ENCODE results near the gene MACROD2. TPM values are rescaled to one million over a fixed set of nuclear protein-coding genes. Genes with fewer than 3 reads are reported as not detected.

Gene MACROD2
- total and polyA plus RNA-seq, 2 experiments from 2014 or later = 2.8 to 4.3 TPM

DNA sequence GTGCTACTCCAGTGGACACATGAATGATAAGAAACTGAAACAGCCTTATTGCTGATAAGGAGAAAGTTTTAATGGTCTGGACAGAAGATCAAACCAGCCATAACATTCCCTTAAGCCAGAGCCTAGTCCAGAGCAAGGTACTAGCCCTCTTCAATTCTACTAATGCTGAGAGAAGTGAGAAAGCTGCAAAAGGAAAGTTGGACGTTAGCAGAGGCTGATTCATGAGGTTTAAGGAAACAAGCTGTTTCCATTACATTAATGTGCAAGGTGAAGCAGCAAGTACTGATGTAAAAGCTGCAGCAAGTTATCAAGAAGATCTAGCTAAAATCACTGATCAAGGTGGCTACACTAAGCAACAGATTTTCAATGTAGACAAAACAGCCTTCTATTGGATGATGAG lies 1943.5 kb downstream of the MACROD2 start:
- no peak for ATAC-seq

More for the DNA sequence above, 1943.5 kb downstream of the MACROD2 start:
- no peaks in the 10 kb centered on the region for H3K4me1 ChIP-seq (ENCODE audit: insufficient read depth)
- H3K4me3 Mint-ChIP-seq = no peak overlapping the region
- H3K27ac Mint-ChIP-seq = no peak overlapping the region
- H3K79me2 ChIP-seq (replicated peaks; ENCODE audit: insufficient read depth) = no peaks in the 10 kb centered on the region
- H3K27ac ChIP-seq (ENCODE audit: low read depth) = no peak overlapping the region
- no peak overlapping the region for H2AFZ ChIP-seq
- no peaks in the 10 kb centered on the region for H3F3A ChIP-seq (replicated peaks; ENCODE audit: low read depth)
- H3K36me3 ChIP-seq (ENCODE audit: insufficient read depth) = no peaks in the 10 kb centered on the region; the same call in 1 of the 2 replicates
- H3K4me1 Mint-ChIP-seq = peaks cover 4% of the 10 kb centered on the region; the same call in 2 of the 3 replicates
- no peak overlapping the region for H3K4me2 ChIP-seq
- H4K20me1 ChIP-seq (replicated peaks; ENCODE audit: insufficient read depth) = no peaks in the 10 kb centered on the region
- H3K9me2 ChIP-seq (ENCODE audit: insufficient read depth) = peaks cover 7% of the 10 kb centered on the region; the same call in 1 of the 2 replicates
- no peak for DNase-seq (ENCODE audit: low spot score)
- H3K27me3 ChIP-seq (ENCODE audit: insufficient read depth) = no peaks in the 10 kb centered on the region
- peaks cover 12% of the 10 kb centered on the region for H3K36me3 Mint-ChIP-seq (ENCODE audit: low read depth)
- no peaks in the 10 kb centered on the region for H3K27me3 Mint-ChIP-seq (ENCODE audit: insufficient read depth, low read depth, poor library complexity)
- TF ChIP-seq ZNF114 (CRISPR knock-in tag; IDR thresholded peaks at IDR 0.05) (no peak), EZH2 (IDR thresholded peaks at IDR 0.05; ENCODE audit: low read depth, unreplicated experiment) (no peak), JUNB (IDR thresholded peaks at IDR 0.05; ENCODE audit: unreplicated experiment) (no peak), ZNF331 (CRISPR knock-in tag; IDR thresholded peaks at IDR 0.05; ENCODE audit: low read depth) (no peak), ETS1 (IDR thresholded peaks at IDR 0.05) (no peak), EZH2phosphoT487 (IDR thresholded peaks at IDR 0.05; ENCODE audit: unreplicated experiment) (no peak), NANOG (IDR thresholded peaks at IDR 0.05; ENCODE audit: borderline replicate concordance) (no peak), CREB1 (CRISPR knock-in tag; IDR thresholded peaks at IDR 0.05; ENCODE audit: low read depth) (no peak), POLR2AphosphoS5 (IDR thresholded peaks at IDR 0.05; ENCODE audit: low read depth) (no peak), STAT1 (IDR thresholded peaks at IDR 0.05; ENCODE audit: unreplicated experiment) (no peak), CTCF (conservative IDR thresholded peaks at IDR 0.05; ENCODE audit: low read depth in 2 of 2) (no peak)
- TF ChIP-seq, protein P1, sequence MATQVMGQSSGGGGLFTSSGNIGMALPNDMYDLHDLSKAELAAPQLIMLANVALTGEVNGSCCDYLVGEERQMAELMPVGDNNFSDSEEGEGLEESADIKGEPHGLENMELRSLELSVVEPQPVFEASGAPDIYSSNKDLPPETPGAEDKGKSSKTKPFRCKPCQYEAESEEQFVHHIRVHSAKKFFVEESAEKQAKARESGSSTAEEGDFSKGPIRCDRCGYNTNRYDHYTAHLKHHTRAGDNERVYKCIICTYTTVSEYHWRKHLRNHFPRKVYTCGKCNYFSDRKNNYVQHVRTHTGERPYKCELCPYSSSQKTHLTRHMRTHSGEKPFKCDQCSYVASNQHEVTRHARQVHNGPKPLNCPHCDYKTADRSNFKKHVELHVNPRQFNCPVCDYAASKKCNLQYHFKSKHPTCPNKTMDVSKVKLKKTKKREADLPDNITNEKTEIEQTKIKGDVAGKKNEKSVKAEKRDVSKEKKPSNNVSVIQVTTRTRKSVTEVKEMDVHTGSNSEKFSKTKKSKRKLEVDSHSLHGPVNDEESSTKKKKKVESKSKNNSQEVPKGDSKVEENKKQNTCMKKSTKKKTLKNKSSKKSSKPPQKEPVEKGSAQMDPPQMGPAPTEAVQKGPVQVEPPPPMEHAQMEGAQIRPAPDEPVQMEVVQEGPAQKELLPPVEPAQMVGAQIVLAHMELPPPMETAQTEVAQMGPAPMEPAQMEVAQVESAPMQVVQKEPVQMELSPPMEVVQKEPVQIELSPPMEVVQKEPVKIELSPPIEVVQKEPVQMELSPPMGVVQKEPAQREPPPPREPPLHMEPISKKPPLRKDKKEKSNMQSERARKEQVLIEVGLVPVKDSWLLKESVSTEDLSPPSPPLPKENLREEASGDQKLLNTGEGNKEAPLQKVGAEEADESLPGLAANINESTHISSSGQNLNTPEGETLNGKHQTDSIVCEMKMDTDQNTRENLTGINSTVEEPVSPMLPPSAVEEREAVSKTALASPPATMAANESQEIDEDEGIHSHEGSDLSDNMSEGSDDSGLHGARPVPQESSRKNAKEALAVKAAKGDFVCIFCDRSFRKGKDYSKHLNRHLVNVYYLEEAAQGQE (IDR thresholded peaks at IDR 0.05; ENCODE audit: unreplicated experiment) = no peak
- TF ChIP-seq, protein P2, sequence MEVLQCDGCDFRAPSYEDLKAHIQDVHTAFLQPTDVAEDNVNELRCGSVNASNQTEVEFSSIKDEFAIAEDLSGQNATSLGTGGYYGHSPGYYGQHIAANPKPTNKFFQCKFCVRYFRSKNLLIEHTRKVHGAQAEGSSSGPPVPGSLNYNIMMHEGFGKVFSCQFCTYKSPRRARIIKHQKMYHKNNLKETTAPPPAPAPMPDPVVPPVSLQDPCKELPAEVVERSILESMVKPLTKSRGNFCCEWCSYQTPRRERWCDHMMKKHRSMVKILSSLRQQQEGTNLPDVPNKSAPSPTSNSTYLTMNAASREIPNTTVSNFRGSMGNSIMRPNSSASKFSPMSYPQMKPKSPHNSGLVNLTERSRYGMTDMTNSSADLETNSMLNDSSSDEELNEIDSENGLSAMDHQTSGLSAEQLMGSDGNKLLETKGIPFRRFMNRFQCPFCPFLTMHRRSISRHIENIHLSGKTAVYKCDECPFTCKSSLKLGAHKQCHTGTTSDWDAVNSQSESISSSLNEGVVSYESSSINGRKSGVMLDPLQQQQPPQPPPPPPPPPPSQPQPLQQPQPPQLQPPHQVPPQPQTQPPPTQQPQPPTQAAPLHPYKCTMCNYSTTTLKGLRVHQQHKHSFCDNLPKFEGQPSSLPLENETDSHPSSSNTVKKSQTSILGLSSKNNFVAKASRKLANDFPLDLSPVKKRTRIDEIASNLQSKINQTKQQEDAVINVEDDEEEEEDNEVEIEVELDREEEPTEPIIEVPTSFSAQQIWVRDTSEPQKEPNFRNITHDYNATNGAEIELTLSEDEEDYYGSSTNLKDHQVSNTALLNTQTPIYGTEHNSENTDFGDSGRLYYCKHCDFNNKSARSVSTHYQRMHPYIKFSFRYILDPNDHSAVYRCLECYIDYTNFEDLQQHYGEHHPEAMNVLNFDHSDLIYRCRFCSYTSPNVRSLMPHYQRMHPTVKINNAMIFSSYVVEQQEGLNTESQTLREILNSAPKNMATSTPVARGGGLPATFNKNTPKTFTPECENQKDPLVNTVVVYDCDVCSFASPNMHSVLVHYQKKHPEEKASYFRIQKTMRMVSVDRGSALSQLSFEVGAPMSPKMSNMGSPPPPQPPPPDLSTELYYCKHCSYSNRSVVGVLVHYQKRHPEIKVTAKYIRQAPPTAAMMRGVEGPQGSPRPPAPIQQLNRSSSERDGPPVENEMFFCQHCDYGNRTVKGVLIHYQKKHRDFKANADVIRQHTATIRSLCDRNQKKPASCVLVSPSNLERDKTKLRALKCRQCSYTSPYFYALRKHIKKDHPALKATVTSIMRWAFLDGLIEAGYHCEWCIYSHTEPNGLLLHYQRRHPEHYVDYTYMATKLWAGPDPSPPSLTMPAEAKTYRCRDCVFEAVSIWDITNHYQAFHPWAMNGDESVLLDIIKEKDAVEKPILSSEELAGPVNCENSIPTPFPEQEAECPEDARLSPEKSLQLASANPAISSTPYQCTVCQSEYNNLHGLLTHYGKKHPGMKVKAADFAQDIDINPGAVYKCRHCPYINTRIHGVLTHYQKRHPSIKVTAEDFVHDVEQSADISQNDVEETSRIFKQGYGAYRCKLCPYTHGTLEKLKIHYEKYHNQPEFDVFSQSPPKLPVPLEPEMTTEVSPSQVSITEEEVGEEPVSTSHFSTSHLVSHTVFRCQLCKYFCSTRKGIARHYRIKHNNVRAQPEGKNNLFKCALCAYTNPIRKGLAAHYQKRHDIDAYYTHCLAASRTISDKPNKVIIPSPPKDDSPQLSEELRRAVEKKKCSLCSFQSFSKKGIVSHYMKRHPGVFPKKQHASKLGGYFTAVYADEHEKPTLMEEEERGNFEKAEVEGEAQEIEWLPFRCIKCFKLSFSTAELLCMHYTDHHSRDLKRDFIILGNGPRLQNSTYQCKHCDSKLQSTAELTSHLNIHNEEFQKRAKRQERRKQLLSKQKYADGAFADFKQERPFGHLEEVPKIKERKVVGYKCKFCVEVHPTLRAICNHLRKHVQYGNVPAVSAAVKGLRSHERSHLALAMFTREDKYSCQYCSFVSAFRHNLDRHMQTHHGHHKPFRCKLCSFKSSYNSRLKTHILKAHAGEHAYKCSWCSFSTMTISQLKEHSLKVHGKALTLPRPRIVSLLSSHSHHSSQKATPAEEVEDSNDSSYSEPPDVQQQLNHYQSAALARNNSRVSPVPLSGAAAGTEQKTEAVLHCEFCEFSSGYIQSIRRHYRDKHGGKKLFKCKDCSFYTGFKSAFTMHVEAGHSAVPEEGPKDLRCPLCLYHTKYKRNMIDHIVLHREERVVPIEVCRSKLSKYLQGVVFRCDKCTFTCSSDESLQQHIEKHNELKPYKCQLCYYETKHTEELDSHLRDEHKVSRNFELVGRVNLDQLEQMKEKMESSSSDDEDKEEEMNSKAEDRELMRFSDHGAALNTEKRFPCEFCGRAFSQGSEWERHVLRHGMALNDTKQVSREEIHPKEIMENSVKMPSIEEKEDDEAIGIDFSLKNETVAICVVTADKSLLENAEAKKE (CRISPR knock-in tag; IDR thresholded peaks at IDR 0.05) = no peak
- H3K4me3 ChIP-seq = no peak overlapping the region
- peaks cover 15% of the 10 kb centered on the region for H3K9me3 Mint-ChIP-seq

All from GM23338 (cell line).